Natural killer cell (primary cell): ENCODE measurements around the gene ARSD. TPM values are rescaled to one million over a fixed set of nuclear protein-coding genes. Genes with fewer than 3 reads are reported as not detected.

Source experiments
- ATAC-seq, 3 donors: fragments of 150-1000 bp in 2 of 3; fragments of 200-7000 bp in 1 of 3; cut with Tn5 transposase; 1 replicate in 1 of 3; 2 replicates in 2 of 3; pipeline ENCODE4 v1.10.0; 2021; ENCODE audit warnings: mild to moderate bottlenecking in 2 of 3, moderate library complexity in 2 of 3
- DNase-seq, 2 donors: peaks; one replicate each; pipeline versions ENCODE4 v3.0.0 to v3.0.0-alpha.2; 2013 to 2021; ENCODE audit warnings: mixed read lengths in 1 of 2
- H3K27ac ChIP-seq: one replicate; pipeline ENCODE4 v1.5.1; 2013; ENCODE audit warnings: mild to moderate bottlenecking, low read length
- H3K27me3 ChIP-seq: one replicate; pipeline ENCODE4 v1.6.1; 2013; ENCODE audit warnings: low read length; ENCODE audit not compliant: control insufficient read depth, insufficient read depth
- H3K36me3 ChIP-seq: one replicate; pipeline ENCODE4 v1.6.1; 2013; ENCODE audit warnings: low read length; ENCODE audit not compliant: control insufficient read depth, insufficient read depth
- H3K4me1 ChIP-seq: one replicate; pipeline ENCODE4 v1.6.1; 2013; ENCODE audit warnings: low read length; ENCODE audit not compliant: control insufficient read depth, insufficient read depth
- H3K4me3 ChIP-seq: one replicate; pipeline ENCODE4 v1.5.1; 2013; ENCODE audit warnings: low read length
- H3K9me3 ChIP-seq: one replicate; pipeline ENCODE4 v1.6.1; 2013; ENCODE audit warnings: low read length; ENCODE audit not compliant: control insufficient read depth, insufficient read depth
- H3K27ac Mint-ChIP-seq, 2 donors: one replicate each; pipeline ENCODE4 v1.8.0; 2022; ENCODE audit warnings: mild to moderate bottlenecking in 2 of 2, mixed read lengths in 2 of 2, moderate library complexity in 1 of 2
- H3K27me3 Mint-ChIP-seq, 2 donors: one replicate each; pipeline ENCODE4 v1.8.0; 2022; ENCODE audit warnings: low read depth in 2 of 2, mixed read lengths in 2 of 2
- H3K36me3 Mint-ChIP-seq: one replicate; pipeline ENCODE4 v1.8.0; 2022; ENCODE audit warnings: mixed read lengths
- H3K4me1 Mint-ChIP-seq, 2 donors: one replicate each; pipeline ENCODE4 v1.8.0; 2022; ENCODE audit warnings: mixed read lengths in 2 of 2
- H3K4me3 Mint-ChIP-seq: one replicate; pipeline ENCODE4 v1.8.0; 2022; ENCODE audit warnings: mild to moderate bottlenecking, moderate library complexity, mixed read lengths
- H3K9me3 Mint-ChIP-seq, 2 donors: one replicate each; pipeline ENCODE4 v1.8.0; 2022; ENCODE audit warnings: mixed read lengths in 2 of 2
- WGBS: methylation state at CpG from one replicate; pipeline ENCODE4 v1.1.7; 2013; ENCODE audit warnings: missing lambda C conversion rate; ENCODE audit not compliant: insufficient coverage; 5-methylcytosine and 5-hydroxymethylcytosine counted together
- intact Hi-C: fragments of 100-400 bp; cut with micrococcal nuclease; formaldehyde crosslinking; loops from one replicate; pipeline ENCODE4 v1.14.2; 2022
- total RNA-seq, 4 donors: library from RNA; stranded (reverse); fragments of 120-200 nt in 1 of 4; gene quantifications; one replicate each; pipeline versions ENCODE4 v1.2.3 to v1.2.4, GENCODE V29; 2013 to 2022
- TF ChIP-seq, protein P1 (sequence below): fragments of 200-600 bp; IDR thresholded peaks from one replicate; pipeline ENCODE4 v1.8.0; 2022; ENCODE audit warnings: antibody characterized with exemption

The ARSD gene
- total RNA-seq, 3 donors from 2014 or later (not counting 1 experiment from before 2014, with no cell fraction given): 9.7 to 21.6 (median 13.6) TPM

GRCh38 chrX:2875136-2875481, 54.0 kb downstream of the ARSD start:
- Mint-ChIP-seq H3K9me3 (no peaks in the 10 kb centered on the region), H3K4me3 (no peak overlapping the region), H3K27me3 (peaks cover 8 to 20% of the 10 kb centered on the region in 2 donors), H3K36me3 (no peaks in the 10 kb centered on the region), H3K27ac (no peak overlapping the region), H3K4me1 (no peaks in the 10 kb centered on the region)
- no peaks in the 10 kb centered on the region for H3K9me3 ChIP-seq
- no CpG with 5 or more reads among the region's 3 CpGs for whole genome bisulfite sequencing
- ATAC-seq (no peak), DNase-seq (no peak)
- TF ChIP-seq, protein P1, sequence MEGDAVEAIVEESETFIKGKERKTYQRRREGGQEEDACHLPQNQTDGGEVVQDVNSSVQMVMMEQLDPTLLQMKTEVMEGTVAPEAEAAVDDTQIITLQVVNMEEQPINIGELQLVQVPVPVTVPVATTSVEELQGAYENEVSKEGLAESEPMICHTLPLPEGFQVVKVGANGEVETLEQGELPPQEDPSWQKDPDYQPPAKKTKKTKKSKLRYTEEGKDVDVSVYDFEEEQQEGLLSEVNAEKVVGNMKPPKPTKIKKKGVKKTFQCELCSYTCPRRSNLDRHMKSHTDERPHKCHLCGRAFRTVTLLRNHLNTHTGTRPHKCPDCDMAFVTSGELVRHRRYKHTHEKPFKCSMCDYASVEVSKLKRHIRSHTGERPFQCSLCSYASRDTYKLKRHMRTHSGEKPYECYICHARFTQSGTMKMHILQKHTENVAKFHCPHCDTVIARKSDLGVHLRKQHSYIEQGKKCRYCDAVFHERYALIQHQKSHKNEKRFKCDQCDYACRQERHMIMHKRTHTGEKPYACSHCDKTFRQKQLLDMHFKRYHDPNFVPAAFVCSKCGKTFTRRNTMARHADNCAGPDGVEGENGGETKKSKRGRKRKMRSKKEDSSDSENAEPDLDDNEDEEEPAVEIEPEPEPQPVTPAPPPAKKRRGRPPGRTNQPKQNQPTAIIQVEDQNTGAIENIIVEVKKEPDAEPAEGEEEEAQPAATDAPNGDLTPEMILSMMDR: no peak
- intact Hi-C loops: loop anchor here (5.0 to 10.0 kb wide), 2 partner anchors 160 to 762 kb away; no protein-coding TSS in a partner anchor
- H3K4me3 ChIP-seq: no peak overlapping the region
- no peaks in the 10 kb centered on the region for H3K4me1 ChIP-seq
- H3K36me3 ChIP-seq: no peaks in the 10 kb centered on the region
- H3K27ac ChIP-seq: no peak overlapping the region
- no peaks in the 10 kb centered on the region for H3K27me3 ChIP-seq

- no peaks in the 10 kb centered on the region for H3K9me3 ChIP-seq
- Mint-ChIP-seq H3K27me3 (peaks cover 4 to 20% of the 10 kb centered on the region in 2 donors), H3K4me3 (no peak overlapping the region), H3K9me3 (no peaks in the 10 kb centered on the region), H3K27ac (no peak overlapping the region), H3K4me1 (no peaks in the 10 kb centered on the region), H3K36me3 (no peaks in the 10 kb centered on the region)
- H3K27me3 ChIP-seq: no peaks in the 10 kb centered on the region
- no peak overlapping the region for H3K27ac ChIP-seq
- DNase-seq (no peak), ATAC-seq (no peak)
- intact Hi-C loops: loop anchor here (5.0 to 10.0 kb wide), 2 partner anchors 160 to 763 kb away; no protein-coding TSS in a partner anchor
- TF ChIP-seq, protein P1: no peak
- 76% methylated on average over 4 of the region's 5 CpGs for WGBS
- H3K4me3 ChIP-seq: no peak overlapping the region
- H3K36me3 ChIP-seq: no peaks in the 10 kb centered on the region
- H3K4me1 ChIP-seq: no peaks in the 10 kb centered on the region
These were observed 54.7 kb downstream of the ARSD start for GRCh38 chrX:2874222-2875135.

DNA sequence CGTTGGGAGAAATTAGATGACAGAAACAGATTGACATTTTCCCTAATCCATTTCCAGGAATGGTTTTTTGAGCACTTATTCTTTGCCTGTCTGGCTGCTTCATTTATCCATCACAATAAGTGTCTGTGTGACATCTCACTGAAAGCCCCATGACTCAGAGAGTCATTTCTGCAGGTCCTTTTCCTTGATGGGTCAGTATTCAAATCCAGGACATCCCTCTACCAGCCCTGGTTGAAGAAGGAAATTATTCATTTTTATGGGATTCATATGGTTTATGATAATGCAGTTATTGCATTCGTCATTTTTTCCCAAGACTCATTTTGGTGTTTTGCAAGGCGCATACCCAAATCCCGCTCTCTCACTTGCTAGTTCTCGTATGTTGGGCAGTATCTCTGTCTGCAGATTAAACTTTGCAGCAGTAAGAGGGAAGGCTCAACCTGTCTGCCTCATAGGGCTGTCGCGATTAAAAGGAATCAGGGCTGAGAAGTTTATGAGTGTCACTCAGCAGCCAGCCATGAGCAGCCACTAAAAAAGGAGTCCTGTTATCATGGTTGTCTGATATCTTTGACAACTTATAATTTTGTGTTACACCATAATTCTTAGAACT, 56.4 kb downstream of the ARSD start:
- DNase-seq: no peak
- Histone ChIP-seq H3K36me3 (no peaks in the 10 kb centered on the region), H3K27ac (no peak overlapping the region), H3K9me3 (no peaks in the 10 kb centered on the region), H3K4me3 (no peak overlapping the region), H3K27me3 (no peaks in the 10 kb centered on the region), H3K4me1 (no peaks in the 10 kb centered on the region)
- H3K36me3 Mint-ChIP-seq: no peaks in the 10 kb centered on the region
- H3K4me1 Mint-ChIP-seq: no peaks in the 10 kb centered on the region
- intact Hi-C loops: loop anchor here (10.0 kb wide), 1 partner anchor 162 kb away; no protein-coding TSS in a partner anchor
- peaks cover 2 to 20% of the 10 kb centered on the region in 2 donors for H3K27me3 Mint-ChIP-seq
- WGBS: 91% methylated on average over 7 of the region's 7 CpGs
- TF ChIP-seq, protein P1: no peak
- H3K9me3 Mint-ChIP-seq: no peaks in the 10 kb centered on the region
- ATAC-seq: no peak
- H3K27ac Mint-ChIP-seq: no peak overlapping the region
- H3K4me3 Mint-ChIP-seq: no peak overlapping the region
